PFSK-1 (cell line): ENCODE data around the gene KDM1A.

ENCODE experiments used
- FOXP2 ChIP-seq: optimal IDR thresholded peaks from 2 replicates; pipeline ENCODE3; 2011; ENCODE audit warnings: borderline replicate concordance, control low read depth, inconsistent platforms; ENCODE audit not compliant: insufficient read depth; ENCODE audit errors: extremely low read length, extremely low read depth
- POLR2AphosphoS5 ChIP-seq: IDR thresholded peaks from 2 replicates; pipeline ENCODE4 v1.6.1; 2012; ENCODE audit warnings: low read depth, mild to moderate bottlenecking, control low read depth, low read length, moderate library complexity
- REST ChIP-seq, 2 experiments: IDR thresholded peaks; 2 replicates each; pipeline versions ENCODE4 v1.6.1 to v1.8.0; 2011 to 2012; ENCODE audit warnings: low read depth in 2 of 2, low read length in 2 of 2, control low read depth in 1 of 2, inconsistent platforms in 1 of 2, mild to moderate bottlenecking in 1 of 2, moderate library complexity in 1 of 2; ENCODE audit not compliant: insufficient read depth in 1 of 2
- SIN3A ChIP-seq: IDR thresholded peaks from 2 replicates; pipeline ENCODE4 v1.6.1; 2012; ENCODE audit warnings: mild to moderate bottlenecking, low read length, moderate library complexity, borderline replicate concordance; ENCODE audit not compliant: insufficient read depth
- TAF1 ChIP-seq: IDR thresholded peaks from 2 replicates; pipeline ENCODE4 v1.6.1; 2012; ENCODE audit warnings: low read length, control low read depth, borderline replicate concordance; ENCODE audit not compliant: insufficient read depth

Gene KDM1A

GRCh38 chr1:23065385-23065784 is 46.1 kb downstream of the KDM1A start:
- TF ChIP-seq POLR2AphosphoS5 (no peak), FOXP2 (no peak), REST (IDR thresholded peaks at IDR 0.05; ENCODE audit: insufficient read depth in 1 of 2, low read depth in 2 of 2, low read length in 2 of 2) (no peak), TAF1 (no peak), SIN3A (no peak)

GRCh38 chr1:23066075-23066474 is 46.8 kb downstream of the KDM1A start:
- no peak for TF ChIP-seq POLR2AphosphoS5

- TF ChIP-seq TAF1 (no peak), REST (IDR thresholded peaks at IDR 0.05; ENCODE audit: insufficient read depth in 1 of 2, low read depth in 2 of 2, low read length in 2 of 2) (no peak), SIN3A (no peak)
These were observed 49.9 kb downstream of the KDM1A start for GRCh38 chr1:23069149-23069548.

GRCh38 chr1:23069675-23070074 is 50.4 kb downstream of the KDM1A start:
- TF ChIP-seq POLR2AphosphoS5 = no peak
- TF ChIP-seq TAF1 = no peak
- no peak for TF ChIP-seq SIN3A
- no peak for TF ChIP-seq REST (IDR thresholded peaks at IDR 0.05; ENCODE audit: insufficient read depth in 1 of 2, low read depth in 2 of 2, low read length in 2 of 2)
- no peak for TF ChIP-seq FOXP2

- TF ChIP-seq REST (IDR thresholded peaks at IDR 0.05; ENCODE audit: insufficient read depth in 1 of 2, low read depth in 2 of 2, low read length in 2 of 2) (no peak), POLR2AphosphoS5 (no peak)
These were observed 54.7 kb downstream of the KDM1A start for GRCh38 chr1:23074012-23074411.

GRCh38 chr1:23079025-23079424 is 59.8 kb downstream of the KDM1A start:
- no peak for TF ChIP-seq SIN3A

GRCh38 chr1:23080885-23081284 is 61.6 kb downstream of the KDM1A start:
- TF ChIP-seq FOXP2 (no peak), SIN3A (no peak), REST (IDR thresholded peaks at IDR 0.05; ENCODE audit: insufficient read depth in 1 of 2, low read depth in 2 of 2, low read length in 2 of 2) (peak in 1 of 2 experiments; percentile 70; a peak in 1 of 4 replicates), POLR2AphosphoS5 (no peak), TAF1 (no peak)
